ENCODE measurements around the gene ADARB1.

ADARB1 gene

GRCh38 chr21:45074818-45075595 is 627 bp downstream of the ADARB1 start (continued):
- TF ChIP-seq ZNF335 (tag by site-specific recombination; conservative IDR thresholded peaks at IDR 0.05) (no peak; the same call in none of the 2 replicates), ZNF670 (tag by site-specific recombination; IDR thresholded peaks at IDR 0.05; ENCODE audit: low read depth) (no peak), ZNF354C (tag by site-specific recombination; IDR thresholded peaks at IDR 0.05; ENCODE audit: borderline replicate concordance, low read depth) (no peak), TCF7L2 (IDR thresholded peaks at IDR 0.05; ENCODE audit: borderline replicate concordance, low read depth, low read length) (no peak), ZNF18 (tag by site-specific recombination; IDR thresholded peaks at IDR 0.05) (no peak), RBAK (tag by site-specific recombination; IDR thresholded peaks at IDR 0.05) (no peak), ZNF221 (tag by site-specific recombination; IDR thresholded peaks at IDR 0.05; ENCODE audit: borderline replicate concordance) (no peak), SP7 (tag by site-specific recombination; IDR thresholded peaks at IDR 0.05) (peak; percentile 57), ZNF560 (tag by site-specific recombination; IDR thresholded peaks at IDR 0.05; ENCODE audit: borderline replicate concordance) (no peak), ZNF302 (tag by site-specific recombination; IDR thresholded peaks at IDR 0.05; ENCODE audit: low read depth) (no peak), ZNF10 (tag by site-specific recombination; IDR thresholded peaks at IDR 0.05) (no peak), ZNF324 (tag by site-specific recombination; IDR thresholded peaks at IDR 0.05) (0 out of 2 replicates have a peak, but pooled peaks have one; percentile 51), ZNF518A (tag by site-specific recombination; conservative IDR thresholded peaks at IDR 0.05; ENCODE audit: low read depth) (no peak), PRDM1 (tag by site-specific recombination; IDR thresholded peaks at IDR 0.05) (no peak), ZBTB21 (tag by site-specific recombination; IDR thresholded peaks at IDR 0.05) (0 out of 2 replicates have a peak, but pooled peaks have one; percentile 13), ZBTB17 (tag by site-specific recombination; IDR thresholded peaks at IDR 0.05) (0 out of 2 replicates have a peak, but pooled peaks have one; percentile 28), ZSCAN18 (tag by site-specific recombination; IDR thresholded peaks at IDR 0.05) (no peak), ZNF391 (tag by site-specific recombination; IDR thresholded peaks at IDR 0.05; ENCODE audit: borderline replicate concordance, low read depth) (no peak), TSHZ1 (tag by site-specific recombination; IDR thresholded peaks at IDR 0.05; ENCODE audit: borderline replicate concordance) (no peak), ZNF600 (tag by site-specific recombination; IDR thresholded peaks at IDR 0.05) (peak; percentile 87), ZNF292 (tag by site-specific recombination; IDR thresholded peaks at IDR 0.05; ENCODE audit: borderline replicate concordance, low read depth) (no peak), AEBP2 (tag by site-specific recombination; IDR thresholded peaks at IDR 0.05; ENCODE audit: borderline replicate concordance) (no peak), HIC1 (tag by site-specific recombination; IDR thresholded peaks at IDR 0.05) (no peak)
